ENCODE measurements around the gene ITPR3. TPM values are rescaled to one million over a fixed set of nuclear protein-coding genes. Genes with fewer than 3 reads are reported as not detected.

The ITPR3 gene
- total and polyA plus RNA-seq, 2 experiments from 2014 or later: 0.13 to 1.1 TPM

- Histone ChIP-seq H3K27me3 (peaks cover 38% of the 10 kb centered on the region), H3K27ac (no peak overlapping the region), H3K9me3 (ENCODE audit: low read depth) (no peaks in the 10 kb centered on the region), H3K4me3 (no peak overlapping the region), H3K36me3 (no peaks in the 10 kb centered on the region), H3K4me1 (ENCODE audit: low read depth) (peaks cover 5% of the 10 kb centered on the region)
- TF ChIP-seq CTCF (IDR thresholded peaks at IDR 0.05; ENCODE audit: low read depth, low read length): no peak
- DNase-seq (ENCODE audit: low read depth in 1 of 2, low spot score in 1 of 2): peak in 1 of 2 donors; percentile 86
These were observed 4.2 kb upstream of the ITPR3 start for GRCh38 chr6:33616913-33617312.

GRCh38 chr6:33619166-33619840 lies 1.8 kb upstream of the ITPR3 start:
- TF ChIP-seq CTCF (IDR thresholded peaks at IDR 0.05; ENCODE audit: low read depth, low read length): no peak
- Histone ChIP-seq H3K36me3 (no peaks in the 10 kb centered on the region), H3K9me3 (ENCODE audit: low read depth) (no peaks in the 10 kb centered on the region), H3K4me3 (no peak overlapping the region), H3K27ac (no peak overlapping the region), H3K27me3 (peaks cover 58% of the 10 kb centered on the region), H3K4me1 (ENCODE audit: low read depth) (peaks cover 5% of the 10 kb centered on the region)
- no peak for DNase-seq (ENCODE audit: low read depth in 1 of 2, low spot score in 1 of 2)

- DNase-seq (ENCODE audit: low read depth in 1 of 2, low spot score in 1 of 2): peak in 1 of 2 donors; percentile 89
- Histone ChIP-seq H3K36me3 (no peaks in the 10 kb centered on the region), H3K9me3 (ENCODE audit: low read depth) (no peaks in the 10 kb centered on the region), H3K27me3 (peaks cover 58% of the 10 kb centered on the region), H3K27ac (no peak overlapping the region), H3K4me1 (ENCODE audit: low read depth) (peaks cover 5% of the 10 kb centered on the region), H3K4me3 (peak overlapping the region; percentile 49)
- TF ChIP-seq CTCF (IDR thresholded peaks at IDR 0.05; ENCODE audit: low read depth, low read length): no peak
These were observed 815 bp upstream of the ITPR3 start for GRCh38 chr6:33620158-33620855.

GRCh38 chr6:33621711-33622388 lies 728 bp downstream of the ITPR3 start:
- no peaks in the 10 kb centered on the region for H3K9me3 ChIP-seq (ENCODE audit: low read depth)
- TF ChIP-seq CTCF (IDR thresholded peaks at IDR 0.05; ENCODE audit: low read depth, low read length): no peak
- H3K27ac ChIP-seq: no peak overlapping the region
- H3K27me3 ChIP-seq: peaks cover 58% of the 10 kb centered on the region
- peaks cover 5% of the 10 kb centered on the region for H3K4me1 ChIP-seq (ENCODE audit: low read depth)
- no peaks in the 10 kb centered on the region for H3K36me3 ChIP-seq
- DNase-seq (ENCODE audit: low read depth in 1 of 2, low spot score in 1 of 2): no peak
- H3K4me3 ChIP-seq: peak overlapping the region; percentile 49

GRCh38 chr6:33622456-33623431 lies 1.6 kb downstream of the ITPR3 start:
- Histone ChIP-seq H3K9me3 (ENCODE audit: low read depth) (no peaks in the 10 kb centered on the region), H3K4me3 (no peak overlapping the region), H3K4me1 (ENCODE audit: low read depth) (peaks cover 5% of the 10 kb centered on the region), H3K27me3 (peaks cover 58% of the 10 kb centered on the region), H3K27ac (no peak overlapping the region), H3K36me3 (no peaks in the 10 kb centered on the region)
- DNase-seq (ENCODE audit: low read depth in 1 of 2, low spot score in 1 of 2): no peak
- TF ChIP-seq CTCF (IDR thresholded peaks at IDR 0.05; ENCODE audit: low read depth, low read length): no peak

All from cardiac muscle cell (in vitro differentiated cells and primary cell).